ENCODE measurements around the gene DEFB132.

The DEFB132 gene

DNA sequence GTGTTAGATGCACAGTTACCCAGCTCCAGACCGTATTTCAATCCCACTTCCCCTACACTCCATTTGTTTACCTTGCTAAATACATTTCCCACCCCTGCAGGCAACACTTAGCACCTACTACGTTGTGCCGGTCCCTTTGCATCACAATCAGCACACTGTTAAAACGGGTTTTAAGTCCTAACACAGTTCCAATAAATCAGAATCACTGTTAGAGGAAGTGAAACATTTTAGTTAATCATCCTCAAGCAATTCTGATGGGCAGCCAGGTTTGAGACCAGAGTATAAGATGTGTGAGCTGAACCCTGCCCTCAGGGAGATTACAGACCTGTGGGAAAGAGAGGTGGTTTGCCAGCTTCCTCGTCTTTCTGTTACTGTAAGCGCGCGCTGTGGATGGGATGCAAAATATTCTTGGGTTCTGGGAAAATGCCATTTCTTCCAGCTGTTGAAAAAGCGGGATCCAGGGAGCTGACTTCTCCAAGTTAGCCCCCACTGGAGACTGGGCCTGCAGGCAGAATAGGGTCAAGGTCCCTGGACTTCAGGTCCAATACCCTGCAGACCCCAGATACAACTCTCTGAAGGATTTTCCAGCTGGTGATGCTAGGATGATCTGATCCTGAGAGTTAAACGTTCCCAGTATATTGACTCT is 42.9 kb downstream of the DEFB132 start:
- peaks cover 53% of the 10 kb centered on the region for H3K4me1 Mint-ChIP-seq
- peaks cover 43% of the 10 kb centered on the region for H3K36me3 Mint-ChIP-seq
- H3K27ac Mint-ChIP-seq: peak overlapping the region; percentile 18
- ATAC-seq: no peak
- DNase-seq (ENCODE audit: low spot score in 2 of 2): no peak
- H3K9me3 Mint-ChIP-seq: no peaks in the 10 kb centered on the region
- peak overlapping the region; percentile 98 for H3K4me3 Mint-ChIP-seq

DNA sequence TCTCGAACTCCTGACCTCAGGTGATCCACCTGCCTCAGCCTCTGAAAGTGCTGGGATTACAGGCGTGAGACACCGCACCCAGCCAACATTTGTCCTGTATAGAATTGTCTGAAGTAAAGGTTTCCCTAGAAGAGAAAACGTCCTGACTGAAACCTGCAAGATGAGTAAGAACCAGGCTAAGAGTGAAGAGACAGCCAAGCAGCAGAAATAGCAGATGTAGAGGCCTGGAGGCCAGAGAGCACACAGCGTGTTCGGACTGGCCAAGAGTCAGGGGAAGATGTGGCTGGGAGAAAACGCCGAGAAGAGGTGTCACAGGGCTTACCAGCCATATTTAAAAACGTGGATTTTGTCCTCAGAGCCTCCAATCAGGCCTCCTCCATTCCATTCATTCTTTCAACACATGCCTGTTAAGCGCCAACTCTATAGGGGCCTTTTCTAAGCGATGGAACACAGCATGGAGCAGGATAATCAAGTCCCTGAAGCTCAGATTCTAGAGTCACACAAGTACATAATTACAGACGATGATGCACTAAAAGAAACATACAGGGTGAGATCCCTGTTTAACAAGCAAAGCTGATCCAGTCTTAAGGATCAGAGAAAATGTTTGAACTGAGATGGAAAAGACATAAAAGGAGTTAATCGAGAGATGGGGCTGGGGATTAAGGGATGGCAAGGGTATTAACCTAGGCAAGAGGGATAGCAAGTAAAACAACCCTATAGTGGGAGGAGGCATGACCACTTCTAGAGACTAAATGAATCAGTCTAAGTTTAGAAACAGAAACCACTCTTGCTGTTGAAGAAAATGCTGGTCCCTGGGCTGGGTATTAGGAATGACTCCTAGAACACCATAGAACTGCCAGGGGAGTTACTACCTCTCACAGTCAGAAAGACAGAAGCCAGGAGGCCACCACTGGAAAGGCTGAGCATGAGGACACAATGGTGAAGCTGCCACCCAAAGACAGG is 44.6 kb downstream of the DEFB132 start:
- Mint-ChIP-seq H3K27ac (no peak overlapping the region), H3K4me3 (no peak overlapping the region), H3K4me1 (peaks cover 39% of the 10 kb centered on the region), H3K36me3 (peaks cover 41% of the 10 kb centered on the region), H3K9me3 (no peaks in the 10 kb centered on the region)
- no peak for ATAC-seq
- no peak for DNase-seq (ENCODE audit: low spot score in 2 of 2)

DNA sequence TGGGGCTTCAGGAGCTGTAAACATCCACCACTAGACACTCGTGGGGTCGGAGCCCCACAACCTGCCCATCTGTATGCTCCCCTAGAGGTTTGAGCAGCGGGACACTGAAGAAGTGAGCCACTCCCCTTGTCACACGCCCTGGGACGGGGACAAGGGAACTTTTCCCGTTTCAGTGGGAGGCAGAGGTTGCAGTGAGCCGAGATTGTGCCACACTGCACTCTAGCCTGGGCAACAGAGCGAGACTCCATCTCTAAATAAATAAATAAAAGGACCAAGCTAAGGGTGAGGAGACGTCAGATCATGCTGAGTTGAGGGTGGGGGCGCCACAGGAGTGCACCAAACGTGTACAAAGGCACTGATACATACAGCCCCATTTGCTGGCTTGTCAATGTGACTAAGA is 48.2 kb downstream of the DEFB132 start:
- Mint-ChIP-seq H3K4me3 (no peak overlapping the region), H3K4me1 (peaks cover 18% of the 10 kb centered on the region), H3K36me3 (peaks cover 15% of the 10 kb centered on the region), H3K9me3 (no peaks in the 10 kb centered on the region), H3K27ac (no peak overlapping the region)
- ATAC-seq (no peak), DNase-seq (ENCODE audit: low spot score in 2 of 2) (no peak)

DNA sequence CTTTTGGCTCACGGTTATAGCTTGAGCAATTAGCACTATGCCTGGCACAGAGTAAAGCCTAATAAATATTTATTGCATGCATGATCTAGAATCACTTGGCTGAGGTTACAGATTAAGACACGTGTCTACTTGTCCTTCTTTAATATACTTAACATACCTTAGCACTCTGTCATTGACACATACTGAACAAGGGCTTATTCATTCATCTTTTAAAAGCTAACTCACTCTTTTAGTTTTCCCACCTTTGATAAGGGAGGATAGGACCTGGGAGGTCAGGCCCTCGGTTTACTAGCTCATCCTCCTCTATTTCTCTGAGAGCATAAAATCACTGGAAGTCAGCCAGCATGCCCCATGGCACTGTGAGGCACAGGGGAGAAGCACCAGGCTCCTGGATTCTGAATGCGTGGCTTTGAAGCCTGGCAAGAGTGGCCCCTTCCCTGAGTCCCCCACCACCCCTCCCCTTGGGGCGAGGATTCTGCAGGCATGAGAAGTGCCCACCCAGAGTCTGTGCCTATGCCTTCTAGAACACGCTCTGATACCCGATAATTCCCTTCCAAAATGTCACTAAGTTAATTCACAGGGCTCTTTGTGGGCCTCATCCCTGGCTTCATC is 51.0 kb downstream of the DEFB132 start:
- DNase-seq (ENCODE audit: low spot score in 2 of 2) (no peak), ATAC-seq (no peak)
- peaks cover 5% of the 10 kb centered on the region for H3K4me1 Mint-ChIP-seq
- H3K36me3 Mint-ChIP-seq: peaks cover 6% of the 10 kb centered on the region
- no peaks in the 10 kb centered on the region for H3K9me3 Mint-ChIP-seq
- no peak overlapping the region for H3K4me3 Mint-ChIP-seq
- H3K27ac Mint-ChIP-seq: no peak overlapping the region

DNA sequence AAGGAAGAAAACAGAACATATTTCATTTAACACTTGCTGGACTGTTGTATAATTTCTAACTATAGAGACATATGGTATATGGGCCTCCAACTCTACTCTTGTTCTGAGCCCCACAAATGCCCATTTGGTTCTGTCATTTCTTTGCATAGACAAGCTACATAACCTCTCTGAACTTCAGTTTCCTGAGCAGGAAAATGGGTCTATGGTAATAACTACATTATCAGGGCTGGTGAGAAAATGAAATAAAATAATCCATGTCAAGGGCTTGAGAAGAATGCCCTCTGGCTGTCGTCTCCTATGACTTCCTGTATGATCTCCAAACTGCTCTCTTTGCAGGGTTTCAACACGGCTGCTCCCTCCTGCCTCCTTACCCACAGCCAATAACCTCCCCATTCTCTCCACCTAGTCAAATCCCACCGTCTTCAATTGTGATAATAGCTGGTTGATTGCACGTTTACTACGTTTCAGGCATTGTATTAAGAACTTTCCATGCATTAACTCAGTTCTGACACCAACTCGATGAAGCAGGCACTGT is 51.8 kb downstream of the DEFB132 start:
- Mint-ChIP-seq H3K9me3 (no peaks in the 10 kb centered on the region), H3K4me3 (no peak overlapping the region), H3K27ac (no peak overlapping the region), H3K4me1 (peaks cover 5% of the 10 kb centered on the region), H3K36me3 (peaks cover 6% of the 10 kb centered on the region)
- DNase-seq (ENCODE audit: low spot score in 2 of 2) (no peak), ATAC-seq (no peak)

DNA sequence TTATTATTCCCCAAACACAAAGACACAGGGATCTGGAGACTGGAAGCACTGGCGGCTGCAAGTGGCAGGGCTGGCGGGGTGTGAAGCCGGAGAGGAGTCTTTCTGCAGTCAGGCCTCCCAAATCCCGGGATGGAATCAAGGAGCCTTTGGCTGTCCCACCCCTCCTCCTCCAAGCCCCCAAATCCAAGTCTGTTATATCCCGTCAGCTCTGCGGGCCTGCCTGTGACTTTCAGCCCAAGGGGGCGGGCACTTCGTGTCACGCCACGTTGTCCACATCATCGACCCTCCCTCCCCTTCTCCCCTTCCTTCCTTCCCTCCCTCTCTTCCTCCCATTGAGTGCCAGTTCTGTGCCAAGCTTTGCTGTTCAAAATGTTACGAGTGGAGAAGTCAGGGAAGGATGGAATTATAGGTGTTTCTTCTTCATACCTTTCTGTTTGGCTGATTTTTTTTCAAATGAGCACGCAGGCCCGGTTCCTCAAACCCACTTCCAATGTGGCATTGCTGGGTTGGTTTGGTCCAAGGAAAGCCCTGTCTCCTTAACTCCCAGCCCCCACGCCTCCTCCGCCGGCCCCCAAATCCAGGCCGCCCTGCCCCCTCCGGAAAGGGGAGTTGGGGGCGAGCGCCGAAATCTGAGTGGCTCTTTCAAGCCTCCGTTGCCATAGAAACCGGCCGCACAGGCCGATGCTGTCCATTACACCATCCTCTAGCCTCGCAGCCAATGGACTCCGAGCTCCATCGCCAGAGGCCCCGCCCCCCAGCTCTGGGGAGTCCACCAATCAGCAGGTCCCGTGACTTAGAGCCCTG is 52.5 kb downstream of the DEFB132 start:
- Mint-ChIP-seq H3K4me1 (peaks cover 5% of the 10 kb centered on the region), H3K36me3 (peaks cover 6% of the 10 kb centered on the region), H3K4me3 (peak overlapping the region; percentile 59), H3K9me3 (no peaks in the 10 kb centered on the region), H3K27ac (peak overlapping the region; percentile 65)
- peak; percentile 32 to 80 for DNase-seq (ENCODE audit: low spot score in 2 of 2)
- peak; percentile 98 for ATAC-seq

DNA sequence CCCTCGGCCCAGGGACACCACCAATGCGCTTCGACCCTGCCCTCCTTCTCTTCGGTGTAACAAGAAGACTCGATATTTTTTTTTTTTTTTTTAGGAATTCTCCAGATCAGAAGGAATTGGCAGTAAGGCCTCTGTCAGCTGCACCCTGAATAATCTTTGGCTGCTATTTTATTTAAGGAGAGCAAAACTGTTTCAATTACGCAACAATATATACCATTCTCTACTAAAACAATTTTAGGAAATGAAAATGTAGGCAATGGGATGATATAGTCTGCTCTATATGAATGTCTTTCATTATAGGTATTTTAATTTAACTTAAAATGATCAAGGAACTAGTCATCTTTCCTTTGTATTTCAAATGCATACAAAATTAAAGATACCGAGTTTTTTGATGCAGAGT is 53.1 kb downstream of the DEFB132 start:
- Mint-ChIP-seq H3K4me3 (peak overlapping the region; percentile 59), H3K27ac (peak overlapping the region; percentile 65), H3K4me1 (peaks cover 5% of the 10 kb centered on the region), H3K36me3 (peaks cover 6% of the 10 kb centered on the region), H3K9me3 (no peaks in the 10 kb centered on the region)
- ATAC-seq (no peak), DNase-seq (ENCODE audit: low spot score in 2 of 2) (no peak)

Data from stimulated activated effector memory CD8-positive, alpha-beta T cell treated with anti-CD3 and anti-CD28 coated beads, Interleukin-12 subunit alpha, Interleukin-12 subunit beta, amount 100 ng/mL, for 72 hours (primary cell).